Caco-2 (cell line): Measurements from ENCODE around the gene IFI27L1. TPM values are rescaled to one million over a fixed set of nuclear protein-coding genes. Genes with fewer than 3 reads are reported as not detected.

Experiments
- BruUV-seq: library from RNA; stranded (reverse); fragments of 400-500 nt; replicated peaks from 2 replicates; lab custom pipeline; 2021; lab: Mats Ljungman, UMichigan
- CTCF ChIA-PET: fragments of 300-600 bp; sonication (Branson Sonifier 250); formaldehyde crosslinking; loops from one replicate; lab custom pipeline; 2022; ENCODE audit warnings: antibody characterized with exemption; lab: Charles Lee
- POLR2A ChIA-PET: fragments of 300-600 bp; sonication (Branson Sonifier 250); formaldehyde crosslinking; loops from one replicate; lab custom pipeline; 2022; ENCODE audit warnings: antibody characterized with exemption; lab: Charles Lee
- DNase-seq, 2 experiments: peaks; one replicate each; pipeline versions ENCODE4 v3.0.0 to v3.0.0-alpha.2; 2020 to 2022
- H3K27me3 ChIP-seq: replicated peaks from 2 replicates; pipeline ENCODE4 v1.6.0; 2011; ENCODE audit warnings: low read length; ENCODE audit not compliant: control insufficient read depth, insufficient read depth
- H3K36me3 ChIP-seq: 2 replicates; pipeline ENCODE4 v1.5.1; 2011; ENCODE audit warnings: low read length; ENCODE audit not compliant: control insufficient read depth, insufficient read depth
- H3K4me1 ChIP-seq: fragments of 250-450 bp; sonication (Bioruptor Pico); 2 replicates; pipeline ENCODE4 v1.5.1; 2020; ENCODE audit warnings: mild to moderate bottlenecking
- H3K4me3 ChIP-seq: 2 replicates; pipeline ENCODE4 v1.5.1; 2011; ENCODE audit warnings: low read depth, mild to moderate bottlenecking, control low read depth, low read length
- H3K9me3 ChIP-seq: fragments of 250-450 bp; sonication (Bioruptor Pico); 2 replicates; pipeline ENCODE4 v1.5.1; 2020; ENCODE audit warnings: mild to moderate bottlenecking, moderate library complexity
- H3K27ac Mint-ChIP-seq: one replicate; pipeline ENCODE4 v1.8.0; 2022; ENCODE audit warnings: mixed read lengths; ENCODE audit not compliant: unreplicated experiment
- H3K27me3 Mint-ChIP-seq: one replicate; pipeline ENCODE4 v1.8.0; 2022; ENCODE audit warnings: mixed read lengths; ENCODE audit not compliant: insufficient read depth, unreplicated experiment
- H3K36me3 Mint-ChIP-seq: one replicate; pipeline ENCODE4 v1.8.0; 2022; ENCODE audit warnings: mild to moderate bottlenecking, mixed read lengths; ENCODE audit not compliant: insufficient read depth, unreplicated experiment
- H3K4me1 Mint-ChIP-seq: one replicate; pipeline ENCODE4 v1.8.0; 2022; ENCODE audit warnings: low read depth, mixed read lengths; ENCODE audit not compliant: unreplicated experiment
- H3K4me3 Mint-ChIP-seq: one replicate; pipeline ENCODE4 v1.8.0; 2022; ENCODE audit warnings: mild to moderate bottlenecking, moderate library complexity, mixed read lengths; ENCODE audit not compliant: unreplicated experiment
- H3K9me3 Mint-ChIP-seq: one replicate; pipeline ENCODE4 v1.8.0; 2022; ENCODE audit warnings: mixed read lengths; ENCODE audit not compliant: unreplicated experiment
- CTCF ChIP-seq, 2 experiments: fragments of 200-600 bp in 1 of 2; IDR thresholded peaks; 1 replicate in 1 of 2; 2 replicates in 1 of 2; pipeline versions ENCODE4 v1.5.1 to v1.8.0; 2011 to 2022; ENCODE audit warnings: antibody characterized with exemption in 1 of 2, control low read depth in 1 of 2, inconsistent platforms in 1 of 2, low read depth in 1 of 2, low read length in 1 of 2, mild to moderate bottlenecking in 1 of 2, moderate library complexity in 1 of 2; ENCODE audit not compliant: insufficient read depth in 1 of 2, severe bottlenecking in 1 of 2, unreplicated experiment in 1 of 2
- intact Hi-C: fragments of 100-400 bp; cut with micrococcal nuclease; formaldehyde crosslinking; loops from one replicate; pipeline ENCODE4 v1.10.0; 2022; ENCODE audit not compliant: unreplicated experiment
- total RNA-seq: library from RNA; stranded (reverse); gene quantifications from 2 replicates; pipeline ENCODE4 v1.2.3, GENCODE V29; 2022

Gene IFI27L1
- total RNA-seq, 1 experiment from 2014 or later: 13.6 TPM

GRCh38 chr14:94144765-94145164 lies 63.7 kb downstream of the IFI27L1 start:
- no peak for DNase-seq
- H3K4me1 Mint-ChIP-seq: no peaks in the 10 kb centered on the region
- no peak overlapping the region for H3K4me3 ChIP-seq
- H3K4me3 Mint-ChIP-seq: no peak overlapping the region
- H3K9me3 Mint-ChIP-seq: no peaks in the 10 kb centered on the region
- H3K27me3 Mint-ChIP-seq: peaks cover 9% of the 10 kb centered on the region
- H3K36me3 Mint-ChIP-seq: no peaks in the 10 kb centered on the region
- intact Hi-C loops: no loop called here
- no peaks in the 10 kb centered on the region for H3K27me3 ChIP-seq
- ChIA-PET CTCF (no interaction called here), POLR2A (no interaction called here)
- no peak overlapping the region for H3K27ac Mint-ChIP-seq
- H3K36me3 ChIP-seq: no peaks in the 10 kb centered on the region
- TF ChIP-seq CTCF (IDR thresholded peaks at IDR 0.05; ENCODE audit: insufficient read depth in 1 of 2, low read depth in 1 of 2, low read length in 1 of 2, severe bottlenecking in 1 of 2, unreplicated experiment in 1 of 2): no peak
- no peaks in the 10 kb centered on the region for H3K4me1 ChIP-seq
- BruUV-seq: no TSS peak
- H3K9me3 ChIP-seq: no peaks in the 10 kb centered on the region

DNA sequence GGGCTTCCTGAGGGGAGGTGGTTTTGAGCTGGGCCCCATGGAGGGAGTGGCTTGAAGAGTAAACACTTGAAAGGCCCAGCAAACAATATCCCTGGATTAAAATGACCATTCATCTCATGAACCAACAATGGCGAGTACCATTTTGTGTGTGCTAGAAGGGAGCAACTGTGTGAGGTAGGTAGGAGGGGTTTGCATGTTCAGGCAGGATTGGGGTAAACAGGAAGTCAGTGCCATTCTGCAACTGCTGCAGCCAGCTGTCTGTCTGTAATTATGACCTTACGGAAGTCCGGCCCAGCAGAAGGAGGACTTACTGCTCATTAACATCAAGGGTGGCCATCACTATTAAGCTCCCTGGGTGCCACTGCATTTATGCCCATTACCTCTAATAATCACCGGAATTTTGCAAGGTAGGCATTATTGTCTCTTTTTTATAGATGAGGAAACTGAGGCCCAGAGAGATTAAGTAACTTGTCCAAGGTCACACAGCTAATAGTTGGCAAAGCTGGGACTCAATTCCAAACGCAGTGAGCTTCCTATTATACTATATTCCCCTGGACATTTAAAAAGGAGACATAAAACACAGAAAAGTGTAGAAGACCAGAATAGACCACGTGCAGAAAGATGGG lies 64.9 kb downstream of the IFI27L1 start:
- Histone ChIP-seq H3K4me1 (no peaks in the 10 kb centered on the region), H3K27me3 (no peaks in the 10 kb centered on the region), H3K4me3 (no peak overlapping the region), H3K9me3 (no peaks in the 10 kb centered on the region), H3K36me3 (no peaks in the 10 kb centered on the region)
- Mint-ChIP-seq H3K4me1 (no peaks in the 10 kb centered on the region), H3K27ac (no peak overlapping the region), H3K9me3 (no peaks in the 10 kb centered on the region), H3K4me3 (no peak overlapping the region), H3K27me3 (peaks cover 11% of the 10 kb centered on the region), H3K36me3 (no peaks in the 10 kb centered on the region)
- no TSS peak for BruUV-seq
- intact Hi-C loops: no loop called here
- TF ChIP-seq CTCF (IDR thresholded peaks at IDR 0.05; ENCODE audit: insufficient read depth in 1 of 2, low read depth in 1 of 2, low read length in 1 of 2, severe bottlenecking in 1 of 2, unreplicated experiment in 1 of 2): no peak
- ChIA-PET POLR2A (no interaction called here), CTCF (no interaction called here)
- no peak for DNase-seq

Other genes starting within 250 kb of the IFI27L1 start
- gene FAM181A, start 154.0 kb upstream of the IFI27L1 start, total RNA-seq: not detected in 2 replicates
- 0.21 TPM in 1 of 2 replicates, not detected in the other for gene ASB2, start 104.7 kb upstream of the IFI27L1 start, total RNA-seq
- gene CCDC197, start 84.0 kb upstream of the IFI27L1 start, total RNA-seq: not detected in 2 replicates
- 1.2 TPM in 2 replicates for gene OTUB2, start 55.0 kb upstream of the IFI27L1 start, total RNA-seq
- 131 and 132 TPM in 2 replicates for gene DDX24, start 108 bp upstream of the IFI27L1 start, total RNA-seq
- 1.7 and 2.6 TPM in 2 replicates for gene IFI27, start 29.4 kb downstream of the IFI27L1 start, total RNA-seq
- 3.4 and 4.7 TPM in 2 replicates for gene IFI27L2, start 48.3 kb downstream of the IFI27L1 start, total RNA-seq
- 0.20 and 0.21 TPM in 2 replicates for gene PPP4R4, start 93.0 kb downstream of the IFI27L1 start, total RNA-seq
- gene SERPINA10, start 212.0 kb downstream of the IFI27L1 start, total RNA-seq: 5.6 and 7.3 TPM in 2 replicates
- 0.32 and 0.56 TPM in 2 replicates for gene SERPINA6, start 242.0 kb downstream of the IFI27L1 start, total RNA-seq